Activated CD8-positive, alpha-beta memory T cell treated with anti-CD3 and anti-CD28 coated beads, Interleukin-2, amount 50 U/mL, for 24 hours (primary cell): ENCODE data around the gene DNLZ.

Source experiments
- DNase-seq: peaks from one replicate; pipeline ENCODE4 v3.0.0-alpha.2; 2020; ENCODE audit errors: extremely low read depth

The DNLZ gene

GRCh38 chr9:136376457-136376856 lies 12.9 kb upstream of the DNLZ start:
- DNase-seq, result no peak

DNA sequence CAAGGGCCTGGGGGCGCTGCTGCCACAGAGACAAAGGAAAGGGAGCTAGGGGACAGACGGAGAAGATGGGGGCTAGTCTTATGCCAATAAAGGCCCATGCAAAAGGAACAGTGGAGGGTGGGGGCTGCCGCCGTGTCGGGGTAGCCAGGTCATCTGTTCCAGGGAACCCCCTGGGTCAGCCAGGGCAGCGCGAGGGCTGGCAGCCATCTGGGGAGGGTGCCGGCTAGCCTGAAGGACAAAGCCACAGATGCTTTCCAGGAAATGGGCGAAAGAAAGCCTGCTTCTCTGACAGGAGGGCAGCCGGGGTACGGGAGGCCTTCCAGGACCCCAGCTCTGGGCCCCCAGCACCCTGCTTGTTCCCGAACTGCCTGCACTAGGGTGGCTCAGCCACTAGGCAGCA lies 11.6 kb upstream of the DNLZ start:
- no peak for DNase-seq

- DNase-seq, result no peak
Observed at GRCh38 chr9:136374183-136374575, 10.6 kb upstream of the DNLZ start.

GRCh38 chr9:136373300-136374182 lies 10.0 kb upstream of the DNLZ start, which contains the start of gene CARD9:
TSS of gene CARD9 (minus strand) at chr9:136373669. CDS start at chr9:136372078, 1,591 bp downstream.
- no peak for DNase-seq

DNA sequence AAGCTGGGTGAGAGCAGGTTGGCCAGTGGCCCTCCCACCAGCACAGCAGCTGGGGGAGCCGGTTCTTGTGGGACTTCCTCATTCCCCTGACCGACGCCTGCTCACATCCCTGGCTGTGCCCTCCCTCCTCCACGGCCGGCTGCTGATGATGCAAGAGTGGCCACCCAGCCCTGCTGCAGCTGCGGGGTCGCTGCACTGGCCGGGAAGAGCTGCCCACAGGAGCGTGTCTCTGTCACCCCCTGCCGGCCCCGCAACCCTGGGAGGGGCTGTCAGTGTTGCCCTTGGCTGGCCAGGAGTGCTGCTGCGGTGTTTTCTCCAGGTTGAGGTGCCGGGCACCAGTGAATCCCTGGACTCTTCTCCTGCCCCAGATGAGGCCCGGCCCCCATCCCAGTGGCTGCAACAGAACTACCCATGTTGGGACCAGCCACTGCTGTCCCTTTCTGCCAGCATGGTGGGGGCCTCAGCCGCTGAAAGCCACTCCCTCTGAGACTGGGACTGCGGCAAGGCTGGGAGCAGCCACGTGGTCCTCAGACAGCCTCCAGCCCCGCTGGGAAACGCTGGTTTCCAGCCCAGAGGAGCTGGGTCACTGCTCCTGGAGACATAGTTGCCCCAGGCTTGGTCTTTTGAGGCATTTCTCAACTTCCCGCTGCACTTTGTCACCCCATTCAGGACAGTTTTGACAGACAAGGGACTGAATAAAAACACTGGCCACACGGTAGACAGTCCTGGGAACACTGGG lies 9.2 kb upstream of the DNLZ start:
- DNase-seq, result no peak

GRCh38 chr9:136372006-136372405 lies 8.5 kb upstream of the DNLZ start:
- DNase-seq, result no peak

DNA sequence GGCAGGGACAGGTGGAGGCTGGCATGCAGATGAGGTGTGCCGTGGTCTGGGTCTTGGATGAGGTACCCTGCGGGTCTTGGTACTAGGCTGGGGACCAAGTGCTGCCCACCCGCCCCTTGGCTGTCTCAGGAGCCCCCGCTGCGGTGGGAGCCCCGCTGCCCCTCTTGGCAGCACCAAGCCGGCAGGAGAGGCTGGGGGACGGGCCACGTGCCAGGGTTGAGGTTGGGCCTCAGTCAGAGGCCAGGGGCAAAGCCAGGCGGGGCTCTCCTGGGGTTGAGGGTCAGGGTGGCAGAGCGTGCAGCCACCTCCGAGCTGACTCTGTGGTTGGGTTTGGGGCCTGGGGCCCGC lies 8.0 kb upstream of the DNLZ start:
- DNase-seq, result no peak

GRCh38 chr9:136370687-136371532 lies 7.4 kb upstream of the DNLZ start:
- no peak for DNase-seq

DNA sequence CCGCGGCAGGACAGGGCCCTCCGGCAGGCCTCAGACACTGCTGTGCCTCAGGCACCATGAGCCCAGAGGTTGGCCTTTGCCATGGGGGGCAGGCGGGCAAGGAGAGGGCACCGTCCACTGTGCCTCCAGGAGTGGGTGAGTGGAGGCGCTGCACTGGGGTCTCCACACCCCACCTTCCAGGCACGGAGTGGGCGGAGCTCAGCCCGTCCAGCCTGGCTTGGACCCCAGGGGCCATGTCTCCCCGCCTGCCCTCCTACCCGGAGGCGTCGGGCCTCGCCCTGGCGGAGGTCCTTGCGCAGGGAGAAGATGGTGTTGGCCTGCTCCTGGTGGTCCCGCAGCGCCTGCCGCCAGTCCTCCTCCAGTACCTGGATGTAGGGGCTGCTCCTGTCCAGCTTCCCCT lies 6.5 kb upstream of the DNLZ start:
- no peak for DNase-seq

- no peak for DNase-seq
Observed at GRCh38 chr9:136368190-136368589, 4.6 kb upstream of the DNLZ start.

DNA sequence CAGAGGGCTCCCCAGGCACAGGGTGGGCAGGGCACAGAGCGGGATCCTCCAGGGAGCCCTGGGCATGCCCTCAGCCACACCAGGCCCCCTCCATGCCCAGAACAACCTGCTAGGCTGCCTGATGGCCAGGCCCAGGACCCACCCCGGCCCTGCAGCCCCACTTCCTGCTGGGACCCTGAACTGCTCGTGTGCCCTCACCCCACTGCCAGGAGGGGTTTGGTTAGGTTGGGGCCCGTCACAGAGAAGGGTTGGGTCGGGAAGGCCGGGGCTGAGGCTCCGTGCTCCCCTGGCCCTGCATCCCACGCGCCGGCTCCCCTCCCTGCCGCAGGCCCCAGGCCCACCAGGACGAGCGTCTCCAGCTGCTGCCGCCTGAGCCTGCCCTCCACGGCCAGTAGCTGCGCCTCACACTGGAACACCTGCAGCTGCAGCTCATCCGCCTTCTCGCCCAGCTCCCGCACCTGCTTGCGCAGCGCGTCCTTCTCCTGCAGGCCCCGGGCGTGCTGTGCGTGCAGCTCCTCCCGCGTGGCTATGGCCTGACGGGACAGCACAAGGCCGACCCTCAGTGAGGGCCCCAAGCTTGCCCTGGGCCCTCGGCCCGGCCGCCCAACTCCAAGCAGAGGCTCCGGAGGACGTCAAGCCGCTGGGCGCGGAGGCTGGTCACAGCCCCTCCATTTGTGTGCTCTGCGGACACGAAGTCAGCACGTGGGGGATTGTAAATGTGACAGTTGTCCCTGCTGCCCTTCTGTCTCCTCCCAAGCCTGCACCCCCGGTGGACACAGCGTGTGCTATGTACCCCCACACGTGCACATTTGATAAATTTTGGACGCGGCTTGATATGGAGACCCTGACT lies 4.0 kb upstream of the DNLZ start:
- no peak for DNase-seq

GRCh38 chr9:136366826-136367225 lies 3.3 kb upstream of the DNLZ start:
- DNase-seq, result no peak

DNA sequence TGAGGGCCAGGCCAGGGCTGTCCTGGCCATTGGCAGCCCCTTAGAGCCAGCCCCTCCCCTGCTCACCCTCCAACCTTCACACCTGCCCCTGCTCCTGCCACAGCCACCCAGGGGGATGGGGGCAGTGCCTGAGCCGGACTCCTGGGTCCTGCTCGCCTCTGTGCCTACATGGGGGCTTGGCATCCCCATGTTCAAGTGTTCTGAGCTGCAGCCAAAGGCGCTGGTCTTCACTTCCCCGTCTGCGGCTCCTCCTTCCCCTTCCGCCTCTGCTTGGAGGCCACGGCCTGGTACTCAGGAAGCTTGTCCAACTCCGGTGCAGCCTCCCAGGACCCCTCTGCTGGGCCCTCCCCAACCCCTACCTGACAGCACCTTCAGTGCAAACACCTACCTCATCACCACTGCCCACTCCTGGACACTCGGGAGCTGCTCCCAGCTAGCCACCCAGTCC lies 2.3 kb upstream of the DNLZ start:
- no peak for DNase-seq

GRCh38 chr9:136364942-136365774 lies 1.6 kb upstream of the DNLZ start:
- DNase-seq, result no peak

- no peak for DNase-seq
Observed at GRCh38 chr9:136363949-136364748, 605 bp upstream of the DNLZ start.

DNA sequence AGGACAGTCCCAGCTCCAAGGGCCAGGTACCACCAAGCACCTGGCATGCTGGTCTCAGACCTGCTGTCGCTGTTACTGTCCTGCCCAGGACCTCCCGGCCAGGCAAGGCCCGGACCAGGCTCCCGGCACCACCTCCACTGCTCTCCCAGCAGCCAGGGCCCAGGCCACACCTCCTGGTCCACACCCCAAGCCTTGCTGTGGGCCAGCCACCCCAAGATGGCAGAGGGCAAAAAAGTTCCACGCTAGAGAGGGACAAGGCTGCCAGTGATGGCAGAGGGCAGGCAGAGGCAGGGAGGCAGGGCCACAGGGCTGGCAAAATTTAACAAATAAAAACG lies 1.1 kb downstream of the DNLZ start:
- no peak for DNase-seq

- no peak for DNase-seq
Observed at GRCh38 chr9:136361754-136362449, 1.6 kb downstream of the DNLZ start.

DNA sequence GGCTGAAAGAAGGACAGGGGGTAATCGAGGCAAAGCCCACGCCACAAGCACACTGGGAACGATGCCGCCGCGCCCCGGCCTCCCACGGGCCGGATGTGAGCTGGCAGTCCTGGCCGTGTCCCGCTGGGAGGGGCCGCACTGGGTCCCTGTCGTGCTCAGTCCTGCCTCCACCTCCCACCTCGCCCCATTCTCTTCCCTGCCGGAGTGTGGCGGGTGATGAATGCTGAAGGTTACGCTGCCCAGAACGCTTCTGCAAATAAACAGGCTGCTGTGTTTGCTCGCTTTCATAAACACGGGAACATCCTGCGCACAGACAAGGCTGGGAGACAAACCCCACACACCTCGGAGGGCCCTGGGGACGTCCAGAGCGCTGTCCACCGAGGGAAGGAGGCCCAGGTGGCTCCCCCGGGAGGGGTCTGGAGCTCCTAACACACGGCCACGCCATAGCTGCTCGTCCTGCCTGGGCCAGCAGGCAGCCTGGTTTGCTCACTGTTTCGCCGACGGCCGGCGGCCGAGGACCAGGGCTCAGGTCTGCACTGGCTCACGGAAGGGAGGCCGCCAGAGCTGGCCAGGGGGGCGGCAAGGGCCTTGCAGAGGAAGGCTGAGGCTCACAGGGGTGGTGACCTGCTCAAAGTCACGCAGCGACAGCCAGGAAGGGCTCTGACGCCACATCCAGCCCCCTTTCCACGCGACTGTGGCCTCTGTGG lies 2.3 kb downstream of the DNLZ start:
- DNase-seq, result no peak
